H1 (cell line): ENCODE results near the gene MAN2C1. TPM values are rescaled to one million over a fixed set of nuclear protein-coding genes. Genes with fewer than 3 reads are reported as not detected.

Experiments used
- CTCF ChIA-PET: fragments of 300-600 bp; sonication (Branson Sonifier 250); formaldehyde crosslinking; loops from one replicate; lab custom pipeline; 2021; ENCODE audit not compliant: partially characterized antibody; lab: Charles Lee
- POLR2A ChIA-PET: fragments of 300-600 bp; sonication (Branson Sonifier 250); formaldehyde crosslinking; loops from one replicate; lab custom pipeline; 2021; ENCODE audit warnings: inconsistent platforms; ENCODE audit not compliant: partially characterized antibody; lab: Charles Lee
- DNase-seq, 2 experiments: peaks; one replicate each; pipeline versions ENCODE4 v3.0.0 to v3.0.0-alpha.2; 2010 to 2022; ENCODE audit warnings: low spot score in 2 of 2, low read depth in 1 of 2, mixed read lengths in 1 of 2
- FAIRE-seq: peaks from 2 replicates; lab custom pipeline; 2011; peaks lifted over from hg19 to GRCh38; lab: Jason Lieb, UNC
- H2AFZ ChIP-seq: 2 replicates; pipeline ENCODE4 v1.8.1; 2012; ENCODE audit warnings: low read length, inconsistent platforms
- H2AK5ac ChIP-seq: 2 replicates; pipeline ENCODE4 v1.6.1; 2013; ENCODE audit warnings: low read depth, low read length
- H2BK120ac ChIP-seq: replicated peaks from 2 replicates; pipeline ENCODE3; 2013; ENCODE audit warnings: low read depth, low read length, inconsistent platforms
- H2BK12ac ChIP-seq: 2 replicates; pipeline ENCODE4 v1.6.1; 2013; ENCODE audit warnings: low read depth, low read length
- H2BK15ac ChIP-seq: 2 replicates; pipeline ENCODE4 v1.6.1; 2013; ENCODE audit warnings: low read length
- H2BK20ac ChIP-seq: 2 replicates; pipeline ENCODE4 v1.6.1; 2013; ENCODE audit warnings: low read length
- H2BK5ac ChIP-seq: 2 replicates; pipeline ENCODE4 v1.6.1; 2013; ENCODE audit warnings: low read depth, low read length
- H3K14ac ChIP-seq: 2 replicates; pipeline ENCODE4 v1.6.1; 2013; ENCODE audit warnings: inconsistent platforms; ENCODE audit not compliant: insufficient read length
- H3K18ac ChIP-seq: 2 replicates; pipeline ENCODE4 v1.6.1; 2013; ENCODE audit warnings: low read length; ENCODE audit errors: extremely low read depth
- H3K23ac ChIP-seq: 2 replicates; pipeline ENCODE4 v1.6.1; 2013; ENCODE audit warnings: inconsistent platforms; ENCODE audit not compliant: insufficient read length
- H3K23me2 ChIP-seq: 2 replicates; pipeline ENCODE4 v1.6.1; 2013; ENCODE audit warnings: low read depth, low read length
- H3K27ac ChIP-seq: 2 replicates; pipeline ENCODE4 v1.6.1; 2011; ENCODE audit warnings: low read depth, low read length, inconsistent platforms
- H3K27me3 ChIP-seq, 4 experiments: replicated peaks in 1 of 4; 1 replicate in 1 of 4; 2 replicates in 3 of 4; pipeline versions ENCODE4 v1.6.1 to v1.8.1; 2011 to 2013; ENCODE audit warnings: low read length in 3 of 4, mild to moderate bottlenecking in 3 of 4, inconsistent platforms in 2 of 4, mixed read lengths in 2 of 4, moderate library complexity in 1 of 4; ENCODE audit not compliant: control insufficient read depth in 3 of 4, insufficient read depth in 3 of 4; ENCODE audit errors: extremely low read depth in 1 of 4
- H3K36me3 ChIP-seq, 4 experiments: 2 replicates each; pipeline versions ENCODE4 v1.6.1 to v1.8.1; 2011 to 2013; ENCODE audit warnings: mild to moderate bottlenecking in 4 of 4, low read length in 3 of 4, moderate library complexity in 2 of 4, control low read depth in 1 of 4, inconsistent platforms in 1 of 4; ENCODE audit not compliant: insufficient read depth in 4 of 4, control insufficient read depth in 2 of 4
- H3K4ac ChIP-seq: replicated peaks from 2 replicates; pipeline ENCODE3; 2013; ENCODE audit warnings: low read length, low read depth, mixed read lengths, inconsistent platforms; ENCODE audit not compliant: insufficient read length
- H3K4me1 ChIP-seq, 4 experiments: replicated peaks in 1 of 4; 1 replicate in 1 of 4; 2 replicates in 3 of 4; pipeline versions ENCODE4 v1.6.1 to v1.8.1; 2011 to 2013; ENCODE audit warnings: low read length in 3 of 4, inconsistent platforms in 2 of 4, mixed read lengths in 1 of 4; ENCODE audit not compliant: insufficient read depth in 4 of 4, control insufficient read depth in 3 of 4
- H3K4me2 ChIP-seq, 2 experiments: 2 replicates each; pipeline versions ENCODE4 v1.6.1 to v1.8.1; 2011 to 2013; ENCODE audit warnings: low read depth in 2 of 2, low read length in 2 of 2, control low read depth in 1 of 2, inconsistent platforms in 1 of 2, mild to moderate bottlenecking in 1 of 2; ENCODE audit not compliant: insufficient read depth in 1 of 2
- H3K4me3 ChIP-seq, 4 experiments: fragments of 200-600, 300-600 bp in 1 of 4; sonication (generic), shearing (Covaris generic), sonication (Bioruptor Twin) in 1 of 4; 2 replicates each; pipeline versions ENCODE4 v1.5.1 to v1.8.1; 2011 to 2016; ENCODE audit warnings: low read length in 4 of 4, low read depth in 3 of 4, control low read depth in 2 of 4, inconsistent platforms in 2 of 4, mild to moderate bottlenecking in 2 of 4, mixed read lengths in 1 of 4, moderate library complexity in 1 of 4; ENCODE audit not compliant: insufficient read depth in 2 of 4; ENCODE audit errors: extremely low read depth in 1 of 4
- H3K56ac ChIP-seq: replicated peaks from 2 replicates; pipeline ENCODE3; 2013; ENCODE audit warnings: low read depth, mild to moderate bottlenecking, mixed read lengths, low read length, inconsistent platforms; ENCODE audit not compliant: insufficient read length
- H3K79me1 ChIP-seq: 2 replicates; pipeline ENCODE4 v1.6.1; 2013; ENCODE audit warnings: low read depth, low read length, control low read depth
- H3K79me2 ChIP-seq, 2 experiments: 2 replicates each; pipeline versions ENCODE4 v1.6.1 to v1.8.1; 2012 to 2013; ENCODE audit warnings: low read length in 2 of 2, mild to moderate bottlenecking in 2 of 2, inconsistent platforms in 1 of 2; ENCODE audit not compliant: insufficient read depth in 2 of 2, control insufficient read depth in 1 of 2
- H3K9ac ChIP-seq, 4 experiments: replicated peaks in 1 of 4; 1 replicate in 1 of 4; 2 replicates in 3 of 4; pipeline versions ENCODE4 v1.6.1 to v1.8.1; 2011 to 2013; ENCODE audit warnings: low read depth in 3 of 4, low read length in 3 of 4, control low read depth in 2 of 4, mild to moderate bottlenecking in 2 of 4, moderate library complexity in 2 of 4, inconsistent platforms in 1 of 4; ENCODE audit errors: extremely low read depth in 1 of 4
- H3K9me3 ChIP-seq, 2 experiments: 2 replicates each; pipeline versions ENCODE4 v1.6.1 to v1.8.1; 2012 to 2013; ENCODE audit warnings: mild to moderate bottlenecking in 2 of 2, moderate library complexity in 2 of 2, control low read depth in 1 of 2, inconsistent platforms in 1 of 2, low read depth in 1 of 2, low read length in 1 of 2, mixed read lengths in 1 of 2; ENCODE audit not compliant: insufficient read depth in 2 of 2
- H4K20me1 ChIP-seq, 2 experiments: replicated peaks in 1 of 2; 2 replicates each; pipeline versions ENCODE3 to v1.8.1; 2011 to 2013; ENCODE audit warnings: inconsistent platforms in 2 of 2, low read length in 2 of 2, mild to moderate bottlenecking in 1 of 2; ENCODE audit not compliant: insufficient read depth in 2 of 2, control insufficient read depth in 1 of 2
- H4K5ac ChIP-seq: 2 replicates; pipeline ENCODE4 v1.6.1; 2013; ENCODE audit warnings: low read length, low read depth, mixed read lengths, inconsistent platforms; ENCODE audit not compliant: insufficient read length
- H4K8ac ChIP-seq: 2 replicates; pipeline ENCODE4 v1.8.0; 2013; ENCODE audit warnings: mild to moderate bottlenecking, moderate library complexity, low read length, inconsistent platforms; ENCODE audit not compliant: insufficient read depth; ENCODE audit errors: extremely low read depth
- H4K91ac ChIP-seq: replicated peaks from 2 replicates; pipeline ENCODE3; 2013; ENCODE audit warnings: low read length, mixed read lengths, inconsistent platforms; ENCODE audit not compliant: insufficient read length
- CEBPB ChIP-seq: IDR thresholded peaks from 2 replicates; pipeline ENCODE4 v1.6.1; 2012; ENCODE audit warnings: low read depth, low read length
- EGR1 ChIP-seq: IDR thresholded peaks from 2 replicates; pipeline ENCODE4 v1.6.1; 2011; ENCODE audit warnings: low read depth, low read length, borderline replicate concordance
- FOSL1 ChIP-seq: IDR thresholded peaks from 2 replicates; pipeline ENCODE4 v1.6.1; 2011; ENCODE audit warnings: mild to moderate bottlenecking, low read depth, low read length, moderate library complexity; ENCODE audit not compliant: insufficient read depth
- PHF8 ChIP-seq: fragments of 200-600 bp; sonication (generic); conservative IDR thresholded peaks from 2 replicates; pipeline ENCODE4 v1.7.1; 2012; ENCODE audit warnings: low read depth, mild to moderate bottlenecking, inconsistent platforms, low read length, moderate library complexity
- POU5F1 ChIP-seq: IDR thresholded peaks from 2 replicates; pipeline ENCODE4 v1.6.1; 2011; ENCODE audit warnings: low read depth, mild to moderate bottlenecking, low read length, moderate library complexity
- RFX5 ChIP-seq: IDR thresholded peaks from 2 replicates; pipeline ENCODE4 v1.6.1; 2011; ENCODE audit warnings: low read depth, low read length, improper control_type of control experiment, borderline replicate concordance
- SIRT6 ChIP-seq: IDR thresholded peaks from one replicate; pipeline ENCODE4 v1.7.1; 2012; ENCODE audit warnings: low read length, inconsistent platforms
- SIX5 ChIP-seq: IDR thresholded peaks from 2 replicates; pipeline ENCODE4 v1.6.1; 2011; ENCODE audit warnings: mild to moderate bottlenecking, low read depth, low read length
- SP4 ChIP-seq: IDR thresholded peaks from 2 replicates; pipeline ENCODE4 v1.6.1; 2012; ENCODE audit warnings: low read length, inconsistent platforms
- SRF ChIP-seq: IDR thresholded peaks from 2 replicates; pipeline ENCODE4 v1.6.1; 2011; ENCODE audit warnings: mild to moderate bottlenecking, low read depth, low read length, moderate library complexity
- WGBS, 2 experiments: shearing (Covaris generic) in 1 of 2; methylation state at CpG; one replicate each; pipeline versions ENCODE4 v1.1.6 to v1.1.7; 2013 to 2015; ENCODE audit warnings: low lambda C conversion rate in 2 of 2, mixed read lengths in 2 of 2, inconsistent platforms in 1 of 2, low coverage in 1 of 2, missing lambda C conversion rate in 1 of 2; ENCODE audit not compliant: insufficient replicate concordance in 2 of 2, insufficient coverage in 1 of 2, insufficient read length in 1 of 2; ENCODE audit errors: extremely low coverage in 1 of 2, missing lambda C conversion rate in 1 of 2; 5-methylcytosine and 5-hydroxymethylcytosine counted together
- polyA plus RNA-seq, 7 experiments: library from polyadenylated mRNA; depleted of rRNA in 3 of 7; stranded (reverse) in 5 of 7; unstranded in 2 of 7; fragments of >200 nt in 5 of 7; fragments of 200-250 nt in 2 of 7; gene quantifications; 1 replicate in 5 of 7; 2 replicates in 1 of 7; 4 replicates in 1 of 7; pipeline versions ENCODE4 v1.2.1 to v1.2.3, GENCODE V29; 2011 to 2013; ENCODE audit warnings: missing spikeins in 2 of 7, mixed read lengths in 2 of 7
- total RNA-seq: library from RNA; stranded (reverse); fragmentation: NEBNext Ultra II Directional; extraction: Animal tissue kit (Norgen Biotek cat#: 25700); gene quantifications from 2 replicates; pipeline ENCODE4 v1.2.1, GENCODE V29; 2021

MAN2C1 gene
- total and polyA plus RNA-seq, 2 of the 8 experiments (the other 6 are each of a cell fraction or from before 2014, with no cell fraction given), result 56.3 to 88.9 TPM

DNA sequence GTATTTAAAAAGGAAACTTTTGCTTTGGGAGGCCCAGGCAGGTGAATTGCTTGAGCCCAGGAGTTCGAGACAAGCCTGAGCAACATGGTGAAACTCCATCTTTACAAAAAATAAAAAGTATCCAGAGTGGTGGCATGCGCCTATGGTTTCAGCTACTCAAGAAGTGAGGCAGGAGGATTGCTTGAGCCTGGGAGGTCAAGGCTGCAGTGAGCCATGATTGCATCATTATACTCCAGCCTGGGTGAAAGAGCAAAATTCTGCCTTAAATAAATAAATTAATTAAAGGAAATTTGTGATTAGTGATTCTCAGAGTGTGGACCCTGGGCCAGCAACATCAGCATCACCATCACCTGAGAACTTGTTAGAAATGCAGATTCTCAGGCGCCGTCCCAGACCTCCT lies 42.5 kb downstream of the MAN2C1 start:
- H3K27me3 ChIP-seq, result no peaks in the 10 kb centered on the region
- H4K20me1 ChIP-seq, result no peaks in the 10 kb centered on the region
- H2BK12ac ChIP-seq, result no peak overlapping the region
- no peak for FAIRE-seq
- H3K36me3 ChIP-seq, result no peaks in the 10 kb centered on the region
- no peak overlapping the region for H3K56ac ChIP-seq
- DNase-seq, result no peak
- no peak overlapping the region for H3K4me3 ChIP-seq
- TF ChIP-seq CEBPB, result no peak
- TF ChIP-seq SIX5, result no peak
- TF ChIP-seq SP4, result no peak
- TF ChIP-seq POU5F1, result no peak
- no peak for TF ChIP-seq EGR1
- no peak for TF ChIP-seq SRF
- no peak for TF ChIP-seq PHF8
- no peak for TF ChIP-seq FOSL1
- no peak for TF ChIP-seq RFX5
- no peak for TF ChIP-seq SIRT6
- POLR2A ChIA-PET, result no interaction called here
- no peak overlapping the region for H2BK15ac ChIP-seq
- no peaks in the 10 kb centered on the region for H3K23me2 ChIP-seq
- H3K9me3 ChIP-seq, result peaks cover 0 to 2% of the 10 kb centered on the region in 2 experiments; a peak in 1 of 4 replicates
- no peak overlapping the region for H2AK5ac ChIP-seq
- H3K27ac ChIP-seq, result no peak overlapping the region
- no peak overlapping the region for H4K8ac ChIP-seq
- H2AFZ ChIP-seq, result no peak overlapping the region
- no peak overlapping the region for H4K5ac ChIP-seq
- no peak overlapping the region for H2BK120ac ChIP-seq
- no peak overlapping the region for H2BK20ac ChIP-seq
- no peaks in the 10 kb centered on the region for H3K79me2 ChIP-seq
- no peak overlapping the region for H3K23ac ChIP-seq
- H3K4me1 ChIP-seq, result no peaks in the 10 kb centered on the region
- no peak overlapping the region for H2BK5ac ChIP-seq
- no peak overlapping the region for H3K9ac ChIP-seq
- H3K4ac ChIP-seq, result no peak overlapping the region
- 100% methylated on average over 4 of the region's 4 CpGs; no CpG with 5 or more reads in 1 of the 2 experiments for WGBS, 2 experiments
- H3K18ac ChIP-seq, result no peak overlapping the region
- H3K4me2 ChIP-seq, result no peak overlapping the region
- H3K79me1 ChIP-seq, result no peaks in the 10 kb centered on the region
- no peak overlapping the region for H3K14ac ChIP-seq
- CTCF ChIA-PET, result no interaction called here
- no peak overlapping the region for H4K91ac ChIP-seq
